ENCODE results near the gene FLACC1. TPM values are rescaled to one million over a fixed set of nuclear protein-coding genes. Genes with fewer than 3 reads are reported as not detected.
"Not testable (repeated sequence)": the region's sequence is repeated elsewhere in the genome, so short reads cannot be mapped to it uniquely, and the experiment has no call there.

The FLACC1 gene, protein sequence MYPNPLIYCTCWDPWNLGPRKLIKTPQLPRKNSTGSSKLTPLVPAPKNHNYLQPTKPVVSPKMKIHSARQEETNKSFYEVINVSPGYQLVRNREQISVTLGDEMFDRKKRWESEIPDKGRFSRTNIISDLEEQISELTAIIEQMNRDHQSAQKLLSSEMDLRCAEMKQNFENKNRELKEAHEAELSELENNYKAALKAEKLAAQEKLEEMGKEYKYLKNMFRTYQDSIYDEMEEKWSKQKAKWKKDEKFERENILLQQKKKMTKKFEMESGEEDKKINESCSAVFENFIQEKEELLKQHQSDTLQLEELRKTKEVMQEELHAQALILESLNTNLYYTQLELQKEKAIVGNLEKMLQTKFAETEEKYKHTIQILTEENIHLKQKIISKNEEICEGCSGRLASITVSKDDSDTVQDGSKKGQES
- 0.22 and 0.60 TPM in 2 replicates for total RNA-seq

DNA sequence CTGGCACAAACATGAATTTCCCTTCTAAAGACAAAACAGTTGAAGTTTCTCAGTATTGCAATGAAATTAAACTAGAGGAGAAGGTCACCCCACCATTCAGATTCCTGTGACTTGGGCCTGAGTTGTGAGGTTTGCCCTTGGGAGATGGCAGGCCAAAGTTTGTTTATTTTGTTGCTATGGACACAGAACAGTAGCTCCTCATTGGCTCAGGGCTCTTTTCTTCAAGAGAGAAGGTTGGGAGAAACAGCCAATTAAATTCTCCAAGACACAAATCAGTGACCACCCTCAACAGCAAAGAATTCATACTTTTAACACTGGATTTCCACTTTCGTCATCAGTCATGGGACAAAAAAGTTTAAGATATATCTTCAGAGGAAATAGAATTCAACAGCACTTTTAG, at the start of gene FLACC1:
Gene FLACC1 (minus strand): TSS at position 125 of the 400 bp plus-strand sequence. CDS start 5,941 bp downstream, outside the sequence.
- DNase-seq (ENCODE audit: low read depth in 2 of 2): peak in 1 of 2 donors; percentile 46

DNA sequence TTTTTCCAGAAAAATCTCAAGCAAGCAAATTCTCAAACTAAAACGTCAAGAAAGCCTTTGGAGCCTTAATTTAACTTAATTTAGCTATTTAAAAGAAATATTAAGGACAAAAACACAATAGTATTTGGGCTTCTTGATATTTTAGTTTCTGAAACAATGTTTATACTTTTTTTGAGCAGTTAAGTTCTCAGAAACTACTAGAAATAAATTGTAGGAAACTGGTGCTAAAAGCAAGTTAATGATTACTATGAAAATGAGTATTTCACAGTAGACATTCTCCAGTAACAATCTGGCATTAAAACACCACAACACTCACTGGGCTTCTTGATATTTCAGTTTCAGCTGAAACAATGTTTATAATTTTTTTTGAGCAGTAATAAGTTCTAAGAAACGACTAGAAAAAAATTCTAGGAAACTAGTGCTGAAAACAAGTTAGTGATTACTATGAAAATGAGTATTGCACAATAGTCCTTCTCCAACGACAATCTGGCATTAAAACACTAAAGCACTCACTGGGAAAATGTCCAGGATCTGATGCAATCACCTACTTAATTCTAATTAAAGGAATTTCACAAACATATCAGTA, 49.0 kb upstream of the FLACC1 start:
- peak; percentile 56 to 71 for DNase-seq (ENCODE audit: low read depth in 2 of 2)

DNA sequence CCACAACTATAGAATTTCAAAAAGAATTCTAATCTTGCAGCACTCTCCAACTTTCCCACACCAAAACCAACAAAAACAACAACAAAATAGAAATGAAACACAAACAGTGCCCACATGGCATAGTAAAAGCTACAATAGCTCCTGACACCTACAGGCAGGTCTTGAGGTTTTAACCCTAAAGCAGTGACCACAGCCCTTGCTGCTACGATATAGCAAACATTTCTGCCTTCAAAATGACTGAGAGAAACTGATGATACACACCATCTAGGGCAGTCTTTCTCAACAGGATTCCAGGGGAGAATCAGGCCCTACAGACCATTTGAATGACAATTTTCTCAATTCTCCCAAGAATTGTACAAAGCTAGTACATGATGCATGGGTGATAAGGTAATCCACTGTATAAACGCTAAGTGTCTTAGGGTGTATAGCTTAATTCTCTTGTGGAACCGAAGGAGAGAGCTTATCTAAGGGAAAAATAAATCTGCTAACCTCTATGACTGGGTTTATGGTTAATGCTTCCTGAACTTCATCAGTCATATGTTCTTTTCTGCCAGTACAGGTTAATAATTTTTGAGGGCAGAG, 47.6 kb upstream of the FLACC1 start:
- no peak for DNase-seq (ENCODE audit: low read depth in 2 of 2)

DNA sequence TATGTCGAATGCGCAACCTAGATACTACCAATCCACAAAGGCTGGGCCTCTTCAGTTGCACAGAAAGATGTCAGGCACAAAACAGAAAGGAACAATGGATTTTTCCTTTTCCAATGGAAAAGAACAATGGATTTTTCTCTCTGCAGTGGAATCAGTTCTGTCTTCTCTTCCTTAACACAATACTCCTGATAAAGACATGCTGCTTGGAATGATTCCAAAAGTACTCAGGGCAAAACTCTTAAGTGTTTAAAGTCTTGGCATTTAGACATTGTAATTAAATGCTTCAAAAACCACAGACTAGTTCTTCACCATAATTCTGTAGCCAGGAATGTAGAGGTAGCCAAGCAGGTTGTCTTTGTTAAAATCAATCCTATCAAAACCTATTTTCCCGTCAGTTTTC, 46.7 kb upstream of the FLACC1 start:
- DNase-seq (ENCODE audit: low read depth in 2 of 2): peak; percentile 16 to 63

DNA sequence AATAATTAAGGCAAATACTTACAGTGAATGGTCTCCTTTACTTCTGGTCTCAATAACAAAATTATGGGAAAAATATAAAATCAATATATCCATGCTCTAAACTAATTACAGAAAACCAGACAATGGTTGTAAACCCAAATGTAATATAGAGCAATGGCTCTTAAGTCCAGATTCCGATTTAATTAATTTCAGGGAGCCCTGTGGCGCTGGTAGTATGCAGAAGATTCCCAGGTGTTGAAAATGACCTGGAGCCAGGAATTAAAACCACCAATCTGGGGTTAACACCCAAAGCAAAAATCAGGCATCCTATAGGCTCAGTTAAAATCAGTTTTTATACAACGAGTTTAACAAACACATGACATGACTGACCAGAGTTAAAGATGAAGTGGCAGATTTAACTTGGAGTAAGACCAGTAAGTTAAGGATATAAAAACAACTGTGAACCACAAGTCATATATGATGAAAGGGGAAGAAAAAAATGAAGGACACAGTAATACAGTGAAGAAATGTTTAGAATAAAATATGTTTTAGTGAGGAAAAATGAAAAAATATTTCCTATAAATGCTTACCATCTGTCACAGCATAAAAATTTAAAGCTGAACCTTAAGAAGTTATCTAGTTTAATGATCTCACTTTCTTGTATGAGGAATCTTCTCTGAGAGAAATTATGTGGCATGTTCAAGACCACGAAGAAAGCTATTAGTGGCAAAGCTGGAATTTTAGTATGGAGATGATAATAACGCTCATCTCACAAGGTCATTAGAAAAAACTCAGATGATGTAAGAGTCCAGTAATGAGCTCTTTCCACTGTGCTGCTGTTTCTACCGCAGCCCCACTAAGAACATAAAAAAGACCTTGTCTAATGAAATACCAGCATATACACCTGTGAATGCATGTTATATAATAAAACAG, 45.8 kb upstream of the FLACC1 start:
- no peak for DNase-seq (ENCODE audit: low read depth in 2 of 2)

DNA sequence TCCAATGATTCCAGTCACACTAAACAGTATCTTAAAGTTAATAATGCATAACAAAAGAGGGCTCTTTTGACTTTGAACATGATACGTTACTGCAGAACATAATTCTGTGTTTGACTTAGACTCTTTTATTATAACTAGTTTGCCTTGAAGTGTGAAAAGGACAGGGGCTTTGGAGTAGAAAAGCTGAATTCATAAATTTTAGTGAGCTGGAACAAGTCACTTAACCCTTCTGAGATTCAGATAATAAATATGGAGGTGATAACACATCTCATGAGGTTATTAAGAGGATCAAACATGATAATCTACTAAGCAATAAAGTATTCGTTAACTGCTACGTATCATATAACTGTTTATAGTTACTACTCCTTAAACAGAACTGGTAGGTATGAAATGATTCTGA, 44.7 kb upstream of the FLACC1 start:
- no peak for DNase-seq (ENCODE audit: low read depth in 2 of 2)

DNA sequence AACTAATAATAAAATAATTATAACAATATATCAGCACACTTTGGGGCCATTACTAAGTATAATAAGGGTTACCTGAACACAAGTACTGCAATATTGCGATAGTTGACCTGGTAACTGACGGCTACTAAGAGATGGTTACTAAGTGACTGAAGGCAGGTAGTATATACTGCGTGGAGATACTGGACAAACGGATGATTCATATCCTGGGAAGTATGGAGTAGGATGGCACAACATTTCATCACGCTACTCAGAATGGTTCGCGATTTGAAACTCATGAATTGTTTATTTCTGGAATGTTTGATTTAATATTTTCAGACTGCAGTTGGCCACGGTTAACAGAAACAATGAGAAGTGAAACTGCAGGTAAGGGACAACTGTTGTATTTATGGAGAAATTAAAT, 39.5 kb upstream of the FLACC1 start:
- DNase-seq (ENCODE audit: low read depth in 2 of 2): peak; percentile 5 to 34

DNA sequence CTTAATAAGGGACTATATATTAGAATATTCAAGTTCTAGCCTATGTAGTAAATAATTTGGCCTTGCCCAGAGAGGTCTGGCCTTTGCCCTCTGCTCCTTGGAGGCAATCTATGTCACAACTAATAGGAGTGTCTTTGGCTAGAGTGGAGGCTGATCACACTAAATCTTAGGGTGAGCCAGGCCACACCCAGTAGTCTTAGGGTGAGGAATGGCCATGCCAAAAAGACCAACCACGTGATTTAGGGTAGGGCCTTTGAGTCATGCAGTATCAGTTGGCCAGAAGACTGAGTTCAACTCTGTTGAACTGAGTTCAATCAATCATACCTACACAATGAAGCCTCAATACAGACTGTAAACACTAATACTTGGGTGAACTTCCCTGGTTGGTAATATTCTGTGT, 26.0 kb upstream of the FLACC1 start:
- DNase-seq (ENCODE audit: low read depth in 2 of 2): no peak

DNA sequence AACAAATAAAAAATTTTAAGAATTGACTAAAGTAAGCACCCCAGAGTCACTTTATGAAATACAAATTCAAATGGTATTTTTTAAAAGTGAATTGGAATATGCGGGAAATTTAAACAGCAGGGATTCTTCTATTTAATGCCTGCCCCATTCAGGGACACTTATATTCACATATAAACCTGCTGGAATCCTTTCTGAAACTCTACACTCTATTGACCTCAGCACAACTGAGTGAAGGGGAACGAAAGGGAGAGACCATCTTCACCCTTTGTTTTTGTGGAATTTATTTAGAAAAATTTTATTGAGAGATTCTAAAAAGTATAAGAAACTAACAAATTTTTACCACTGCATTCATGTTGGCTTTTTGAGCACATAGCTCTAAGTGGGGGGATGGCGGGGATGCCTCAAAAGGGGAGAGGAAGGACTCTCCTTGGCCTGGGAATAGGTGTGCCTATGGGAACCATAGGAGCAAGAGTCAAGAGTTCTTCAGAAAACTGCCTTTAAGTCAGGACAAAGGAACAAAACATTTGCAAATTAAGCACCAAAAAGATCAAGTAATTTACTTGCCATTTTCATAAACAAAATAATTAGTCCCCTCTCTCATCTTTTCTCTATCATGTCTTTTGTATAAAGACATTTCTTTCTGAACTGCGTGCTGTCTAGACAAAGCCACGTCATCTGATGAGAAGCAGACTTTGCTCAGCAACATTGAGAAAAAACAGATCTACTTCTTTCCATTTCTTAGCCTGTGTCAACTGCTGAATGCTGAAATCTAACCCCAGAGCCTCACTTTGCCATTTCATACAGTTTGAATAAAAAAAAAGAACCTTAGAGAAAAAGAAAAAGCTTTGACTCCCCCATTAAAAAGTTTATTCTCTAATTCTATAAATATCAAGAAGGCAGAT, 21.6 kb upstream of the FLACC1 start:
- DNase-seq (ENCODE audit: low read depth in 2 of 2): no peak

DNA sequence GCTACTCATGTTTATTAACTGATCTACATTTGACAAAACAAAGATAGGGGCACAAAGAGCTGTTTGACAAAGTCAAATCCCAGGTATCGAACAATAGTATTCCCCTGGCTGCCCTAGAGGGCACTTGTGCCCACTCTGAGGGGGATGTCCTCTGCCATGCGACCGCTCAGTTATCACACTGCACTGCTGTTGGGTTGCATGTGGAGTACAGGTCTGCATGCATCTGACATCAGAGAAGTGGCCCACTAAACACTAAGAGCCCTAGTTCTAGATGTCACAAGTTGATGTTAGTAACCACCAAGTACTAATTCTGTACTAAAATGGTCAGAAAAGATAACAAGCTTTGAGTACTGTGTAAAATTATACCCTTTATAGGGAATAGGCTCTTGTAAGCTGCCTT, 20.1 kb upstream of the FLACC1 start:
- DNase-seq (ENCODE audit: low read depth in 2 of 2): no peak

DNA sequence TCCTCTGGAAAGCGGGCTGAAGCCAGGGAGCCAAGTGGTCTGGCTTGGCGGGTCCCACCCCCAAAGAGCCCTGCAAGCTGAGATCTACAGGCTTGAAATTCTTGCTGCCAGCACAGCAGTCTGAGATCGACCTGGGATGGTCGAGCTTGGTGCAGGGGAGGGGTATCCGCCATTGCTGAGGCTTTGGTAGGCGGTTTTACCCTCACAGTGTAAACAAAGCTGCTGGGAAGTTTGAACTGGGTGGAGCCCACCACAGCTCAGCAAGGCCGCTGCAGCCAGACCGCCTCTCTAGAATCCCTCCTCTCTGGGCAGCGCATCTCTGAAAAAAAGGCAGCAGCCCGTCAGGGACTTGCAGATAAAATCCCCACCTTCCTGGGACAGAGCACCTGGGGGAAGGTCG, 12.6 kb upstream of the FLACC1 start:
- no peak for DNase-seq (ENCODE audit: low read depth in 2 of 2)

DNA sequence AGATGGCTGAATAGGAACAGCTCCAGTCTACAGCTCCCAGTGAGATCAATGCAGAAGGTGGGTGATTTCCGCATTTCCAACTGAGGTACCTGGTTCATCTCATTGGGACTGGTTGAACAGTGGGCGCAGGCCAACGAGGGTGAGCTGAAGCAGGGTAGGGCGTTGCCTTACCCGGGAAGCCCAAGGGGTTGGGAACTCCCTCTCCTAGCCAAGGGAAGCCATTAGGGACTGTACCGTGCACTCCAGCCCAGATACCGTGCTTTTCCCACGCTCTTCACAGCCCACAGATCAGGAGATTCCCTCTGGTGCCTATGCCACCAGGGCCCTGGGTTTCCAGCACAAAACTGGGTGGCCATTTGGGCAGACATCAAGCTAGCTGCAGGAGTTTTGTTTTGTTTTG, 12.2 kb upstream of the FLACC1 start:
- DNase-seq (ENCODE audit: low read depth in 2 of 2): not testable (repeated sequence)

DNA sequence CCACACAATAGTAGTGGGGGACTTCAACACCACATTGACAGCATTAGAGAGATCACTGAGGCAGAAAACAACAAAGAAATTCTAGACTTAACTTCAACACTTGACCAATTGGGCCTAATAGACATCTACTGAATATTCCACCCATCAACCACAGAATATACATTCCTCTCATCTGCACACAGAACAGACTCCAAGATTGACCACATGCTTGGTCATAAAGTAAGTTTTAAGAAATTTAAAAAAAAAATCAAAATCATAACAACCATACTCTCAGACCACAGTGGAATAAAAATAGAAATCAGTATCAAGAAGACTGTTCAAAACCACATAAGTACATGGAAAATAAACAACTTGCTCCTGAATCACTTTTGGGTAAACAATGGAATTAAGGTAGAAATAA, 9.0 kb upstream of the FLACC1 start:
- DNase-seq (ENCODE audit: low read depth in 2 of 2): no peak

DNA sequence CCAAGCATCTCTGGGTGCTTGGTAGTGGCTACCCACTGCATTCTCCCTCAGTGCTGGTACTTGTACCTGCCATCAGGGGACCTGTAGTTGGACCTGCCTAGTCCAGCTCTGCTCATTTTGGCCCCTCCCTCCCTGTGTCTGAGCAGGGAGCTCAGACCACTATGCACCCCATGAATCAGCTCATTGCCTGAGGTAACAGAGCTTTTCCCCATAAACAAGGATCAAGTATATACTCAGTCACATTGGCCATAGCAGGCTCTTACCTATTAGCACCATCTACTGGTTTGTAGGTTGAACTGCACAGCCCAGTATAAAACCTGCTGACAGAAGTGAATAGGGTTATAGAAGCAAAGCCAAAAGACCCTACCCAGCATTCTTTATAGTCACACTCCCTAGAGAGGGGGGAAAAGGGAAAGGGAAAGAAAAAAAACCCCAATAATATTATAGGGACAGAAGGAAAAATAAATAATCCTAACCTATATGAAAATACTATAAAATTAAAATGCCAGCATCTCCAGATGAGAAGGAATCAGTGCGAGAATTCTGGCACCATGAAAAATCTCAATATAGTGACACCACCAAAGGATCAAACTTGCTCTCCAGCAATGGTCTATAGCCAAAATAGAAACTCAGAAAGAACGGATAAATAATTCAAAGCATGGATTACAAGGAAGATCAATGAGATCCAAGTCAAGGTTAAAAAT, 6.9 kb upstream of the FLACC1 start:
- DNase-seq (ENCODE audit: low read depth in 2 of 2): peak; percentile 70 to 75

DNA sequence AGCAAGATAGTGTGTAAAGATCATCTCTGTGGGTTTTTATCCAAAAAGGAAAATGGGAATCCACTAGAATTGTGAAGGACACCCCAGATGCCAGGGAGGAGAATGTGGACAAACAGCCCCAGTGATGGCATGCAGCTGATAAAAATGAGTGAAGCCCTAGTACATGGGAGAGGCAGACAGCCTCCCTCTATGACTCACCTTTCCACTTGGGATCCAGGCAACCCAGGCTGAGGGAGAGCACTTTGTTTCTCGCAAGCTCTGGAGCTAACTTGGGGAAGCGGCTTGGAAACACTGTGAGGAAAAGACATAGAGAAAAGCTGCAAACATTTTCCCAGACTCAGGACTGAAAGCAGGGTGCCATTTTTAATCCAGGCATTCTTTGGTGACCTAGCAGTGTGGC, 5.3 kb upstream of the FLACC1 start:
- peak in 1 of 2 donors; percentile 14 for DNase-seq (ENCODE audit: low read depth in 2 of 2)

DNA sequence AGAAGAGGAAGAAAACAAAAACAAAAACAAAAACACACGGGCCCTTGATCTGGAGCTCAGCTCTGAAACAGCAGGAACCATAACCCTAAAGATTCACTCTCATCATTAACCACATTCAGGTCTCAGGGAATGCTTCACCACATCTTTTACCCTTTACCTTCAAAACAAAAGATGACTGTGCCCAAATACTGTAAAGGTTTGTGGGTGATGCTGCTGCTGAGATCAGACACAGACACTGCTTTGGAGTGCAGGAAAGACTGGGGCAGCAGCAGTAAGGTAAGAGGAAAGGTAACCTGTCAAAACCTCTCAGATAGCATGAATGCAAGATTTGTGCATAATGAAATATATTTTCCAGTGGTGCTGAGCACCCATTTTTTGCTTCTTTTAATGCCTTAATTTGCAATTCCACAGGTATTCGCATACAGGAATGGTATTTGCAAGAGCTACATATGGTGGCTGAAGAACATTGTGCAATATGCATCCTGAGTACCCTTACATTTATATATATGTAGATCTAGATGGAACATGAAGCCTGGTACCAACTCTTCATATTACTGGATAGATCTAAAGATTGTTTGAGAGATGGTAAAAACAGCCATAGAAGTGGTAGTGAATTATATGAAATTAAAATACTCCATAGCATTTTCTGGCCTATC, 4.1 kb upstream of the FLACC1 start:
- DNase-seq (ENCODE audit: low read depth in 2 of 2): no peak

DNA sequence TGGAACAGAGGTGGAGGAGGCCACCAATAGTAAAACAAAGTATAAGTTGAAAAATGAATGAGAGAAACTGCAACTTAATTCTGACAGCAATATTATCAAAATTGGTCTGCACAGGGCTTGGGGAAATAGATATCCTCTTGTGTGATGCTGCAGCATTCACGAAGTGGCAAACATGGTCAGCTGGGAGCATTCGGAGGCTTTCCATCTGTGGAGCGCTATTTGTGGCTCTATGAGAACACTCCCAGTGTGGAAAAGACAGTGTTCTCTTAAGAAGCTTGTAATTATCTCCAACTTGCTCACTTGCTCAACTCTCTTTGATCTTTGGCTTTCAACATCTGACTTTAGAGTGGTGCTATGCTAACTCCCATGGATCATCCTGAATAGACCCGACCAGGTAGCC, 3.1 kb upstream of the FLACC1 start:
- no peak for DNase-seq (ENCODE audit: low read depth in 2 of 2)

DNA sequence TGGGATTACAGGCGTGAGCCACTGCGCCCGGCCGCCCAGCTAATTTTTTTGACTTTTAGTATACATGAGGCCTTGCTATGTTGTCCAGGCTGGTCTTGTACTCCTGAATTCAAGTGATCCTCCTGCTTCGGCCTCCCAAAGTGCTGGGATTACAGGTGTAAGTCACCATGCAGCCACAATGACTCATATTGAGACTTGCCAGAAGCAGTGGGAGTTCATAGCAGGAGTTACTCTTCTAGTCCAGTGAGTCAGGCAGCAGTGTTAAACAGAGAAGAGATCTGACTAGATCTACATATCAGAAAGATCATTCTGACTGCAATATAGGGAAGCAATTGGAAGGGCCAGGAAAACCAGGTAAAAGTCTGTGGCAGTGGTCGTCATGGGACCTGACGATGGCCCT, 1.5 kb upstream of the FLACC1 start:
- DNase-seq (ENCODE audit: low read depth in 2 of 2): peak in 1 of 2 donors; percentile 43

DNA sequence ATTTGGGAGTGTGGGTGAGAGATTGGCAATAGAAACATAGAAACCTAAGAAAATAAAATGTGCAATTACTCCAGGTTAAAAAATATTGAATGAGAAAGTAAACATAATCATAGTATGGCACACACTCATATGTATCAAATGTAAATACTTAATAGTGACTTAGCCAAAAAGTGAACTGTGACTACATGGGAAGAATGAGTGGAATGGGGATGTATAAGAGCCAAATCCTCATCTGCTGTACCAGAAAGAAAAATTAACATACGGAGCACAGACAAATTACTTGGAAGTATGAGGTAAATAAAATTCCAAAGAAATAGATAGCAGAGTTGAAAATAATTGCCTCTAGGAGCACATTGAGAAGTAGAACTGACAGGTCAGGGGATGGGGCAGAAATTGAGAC, 4.0 kb downstream of the FLACC1 start:
- no peak for DNase-seq (ENCODE audit: low read depth in 2 of 2)

DNA sequence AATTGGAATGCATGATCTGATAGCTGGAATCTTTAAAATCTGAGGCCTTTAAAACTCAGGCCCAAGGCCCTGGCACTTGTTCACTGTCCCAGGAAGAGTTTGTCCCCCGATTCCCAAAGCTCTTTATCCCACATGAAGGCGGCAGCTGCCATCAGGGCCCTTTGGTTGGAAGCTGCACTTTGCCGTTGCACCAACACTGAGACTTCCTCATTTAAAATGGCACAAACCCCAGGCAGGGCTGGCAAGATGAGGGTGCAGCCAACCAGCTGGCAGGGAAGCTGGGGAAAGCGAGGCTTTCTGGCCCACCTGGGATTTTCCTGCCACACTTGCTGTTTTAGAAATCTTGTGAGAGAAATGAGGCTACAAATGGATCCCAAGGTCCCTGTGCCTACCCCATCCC, 6.3 kb downstream of the FLACC1 start:
- no peak for DNase-seq (ENCODE audit: low read depth in 2 of 2)

All from lung microvascular endothelial cell (primary cell).